Skeletal muscle satellite cell (primary cell): ENCODE data around the gene FDX1.

Experiments
- H3K27me3 ChIP-seq: 2 replicates; pipeline ENCODE4 v1.7.0; 2013; ENCODE audit warnings: low read length; ENCODE audit not compliant: control insufficient read depth, insufficient read depth
- H3K36me3 ChIP-seq: 2 replicates; pipeline ENCODE4 v1.7.0; 2013; ENCODE audit warnings: mild to moderate bottlenecking, control low read depth, low read length; ENCODE audit not compliant: insufficient read depth
- H3K4me1 ChIP-seq: 2 replicates; pipeline ENCODE4 v1.7.0; 2013; ENCODE audit warnings: low read length; ENCODE audit not compliant: control insufficient read depth, insufficient read depth
- H3K4me2 ChIP-seq: 2 replicates; pipeline ENCODE4 v1.7.0; 2013; ENCODE audit warnings: mild to moderate bottlenecking, low read length
- H3K4me3 ChIP-seq: 2 replicates; pipeline ENCODE4 v1.7.0; 2013; ENCODE audit warnings: low read length
- H3K9ac ChIP-seq: 2 replicates; pipeline ENCODE4 v1.7.0; 2013; ENCODE audit warnings: mild to moderate bottlenecking, low read depth, low read length, moderate library complexity
- H3K9me3 ChIP-seq: replicated peaks from 2 replicates; pipeline ENCODE4 v1.7.0; 2013; ENCODE audit warnings: mild to moderate bottlenecking, control low read depth, low read length

Gene FDX1

DNA sequence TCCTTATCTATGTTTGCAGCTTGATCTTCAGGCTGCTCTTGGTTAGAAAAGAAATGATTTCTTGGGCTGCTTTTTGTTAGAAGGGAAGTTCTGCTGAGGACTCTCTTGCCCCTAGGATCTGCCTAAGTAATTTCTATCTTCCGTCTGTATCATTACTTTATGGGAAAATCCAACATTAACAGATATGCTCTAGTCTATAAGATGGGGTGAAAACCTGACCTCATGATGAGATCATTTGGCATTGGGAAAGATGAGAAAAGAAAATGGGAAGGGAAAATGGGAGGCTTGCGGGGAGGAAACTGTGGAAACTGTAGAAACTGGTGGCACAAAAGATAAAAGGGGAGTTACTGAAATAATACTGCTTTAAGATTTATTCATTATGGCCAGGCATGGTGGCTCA is 63.6 kb downstream of the FDX1 start:
- no peaks in the 10 kb centered on the region for H3K36me3 ChIP-seq
- H3K9me3 ChIP-seq, result no peaks in the 10 kb centered on the region
- H3K9ac ChIP-seq, result no peak overlapping the region
- H3K4me1 ChIP-seq, result peaks cover 10% of the 10 kb centered on the region
- no peak overlapping the region for H3K4me2 ChIP-seq
- H3K4me3 ChIP-seq, result no peak overlapping the region
- no peaks in the 10 kb centered on the region for H3K27me3 ChIP-seq

DNA sequence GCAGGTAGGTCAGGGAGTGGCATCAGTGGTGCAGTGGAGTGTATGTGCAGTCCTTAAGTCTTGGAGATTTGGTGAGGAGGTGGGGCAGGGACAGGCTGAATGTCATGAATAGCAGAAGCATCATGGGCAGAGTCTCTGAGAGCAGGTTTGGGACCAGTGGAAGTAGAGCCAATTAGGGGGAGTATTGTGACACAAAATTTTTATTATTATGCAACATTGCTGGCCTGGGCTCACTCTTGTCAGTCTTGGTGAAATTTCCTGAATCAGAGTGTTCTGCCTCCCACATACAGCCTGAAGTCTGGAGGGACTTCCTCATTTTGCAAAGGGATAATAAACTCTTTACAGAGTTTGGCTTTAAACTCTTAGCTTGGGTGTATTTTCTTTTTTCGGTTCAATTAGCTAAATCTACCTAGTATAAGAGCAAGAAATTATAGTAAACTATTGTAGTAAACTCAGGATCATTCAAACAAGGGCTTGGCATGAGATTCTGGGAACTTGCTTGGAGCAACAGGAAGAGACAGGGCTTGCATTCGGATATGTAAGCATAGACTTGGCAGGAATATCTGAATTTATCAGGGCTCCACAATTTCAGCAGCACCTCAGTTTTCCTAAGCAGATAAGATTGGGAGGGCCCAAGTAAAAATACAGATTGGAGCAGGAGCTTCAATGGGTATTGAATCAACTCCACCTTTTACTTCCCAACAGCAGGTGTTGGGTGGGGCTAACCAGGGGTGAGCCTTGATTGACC is 67.7 kb downstream of the FDX1 start:
- Histone ChIP-seq H3K9me3 (no peaks in the 10 kb centered on the region), H3K4me2 (no peak overlapping the region), H3K27me3 (no peaks in the 10 kb centered on the region), H3K4me1 (no peaks in the 10 kb centered on the region), H3K9ac (no peak overlapping the region), H3K36me3 (no peaks in the 10 kb centered on the region), H3K4me3 (no peak overlapping the region)

DNA sequence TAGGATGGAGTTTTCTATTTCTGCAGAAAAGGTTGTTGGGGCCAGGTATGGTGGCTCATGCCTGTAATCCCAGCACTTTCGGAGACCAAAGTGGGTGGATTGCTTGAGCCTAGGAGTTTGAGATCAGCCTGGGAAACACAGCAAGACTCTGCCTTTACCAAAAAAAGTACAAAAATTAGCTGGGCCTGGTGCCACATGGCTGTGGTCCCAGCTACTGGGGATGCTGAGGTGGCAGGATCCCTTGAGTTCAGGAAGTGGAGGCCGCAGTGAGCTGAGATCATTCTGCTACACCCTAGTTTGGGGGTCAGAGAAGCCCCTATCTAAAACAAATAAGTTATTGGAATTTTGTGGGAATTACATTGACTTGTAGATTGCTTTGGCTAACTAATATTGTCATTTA is 71.7 kb downstream of the FDX1 start:
- H3K36me3 ChIP-seq, result no peaks in the 10 kb centered on the region
- H3K4me1 ChIP-seq, result no peaks in the 10 kb centered on the region
- no peak overlapping the region for H3K9ac ChIP-seq
- H3K4me3 ChIP-seq, result no peak overlapping the region
- H3K4me2 ChIP-seq, result no peak overlapping the region
- no peaks in the 10 kb centered on the region for H3K9me3 ChIP-seq
- no peaks in the 10 kb centered on the region for H3K27me3 ChIP-seq

- Histone ChIP-seq H3K4me2 (no peak overlapping the region), H3K4me3 (no peak overlapping the region), H3K4me1 (peaks cover 3% of the 10 kb centered on the region)
Observed at GRCh38 chr11:110505528-110506284, 76.0 kb downstream of the FDX1 start.

DNA sequence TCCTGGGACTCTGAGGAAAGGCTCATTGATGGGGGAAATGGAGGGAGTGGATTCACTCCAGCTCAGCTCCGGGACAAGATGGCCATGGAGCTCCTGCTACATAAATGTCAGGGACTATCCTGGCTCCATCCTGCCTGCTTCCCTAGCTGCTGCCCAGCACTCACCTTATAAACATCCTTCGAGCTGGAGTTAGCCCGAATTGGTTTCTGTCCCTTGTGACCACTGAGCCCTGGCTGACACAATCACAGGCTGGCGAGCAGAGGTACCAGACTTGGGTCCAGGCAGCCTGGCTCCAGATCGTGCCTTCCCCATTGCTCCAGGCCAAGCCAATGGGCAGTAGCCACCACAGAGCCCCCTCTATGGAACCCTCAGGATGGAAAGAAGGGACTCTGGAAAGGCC is 77.6 kb downstream of the FDX1 start:
- Histone ChIP-seq H3K4me1 (peaks cover 3% of the 10 kb centered on the region), H3K4me2 (no peak overlapping the region), H3K9me3 (no peaks in the 10 kb centered on the region), H3K9ac (no peak overlapping the region), H3K36me3 (no peaks in the 10 kb centered on the region), H3K4me3 (no peak overlapping the region), H3K27me3 (peaks cover 4% of the 10 kb centered on the region)

More at GRCh38 chr11:110505528-110506284, 76.0 kb downstream of the FDX1 start:
- no peak overlapping the region for H3K9ac ChIP-seq
- H3K27me3 ChIP-seq, result no peaks in the 10 kb centered on the region
- H3K9me3 ChIP-seq, result no peaks in the 10 kb centered on the region
- no peaks in the 10 kb centered on the region for H3K36me3 ChIP-seq

GRCh38 chr11:110508786-110509185 is 79.0 kb downstream of the FDX1 start:
- Histone ChIP-seq H3K27me3 (peaks cover 4% of the 10 kb centered on the region), H3K4me3 (no peak overlapping the region), H3K4me1 (peaks cover 3% of the 10 kb centered on the region), H3K36me3 (no peaks in the 10 kb centered on the region), H3K4me2 (no peak overlapping the region), H3K9me3 (no peaks in the 10 kb centered on the region), H3K9ac (no peak overlapping the region)

GRCh38 chr11:110509472-110509871 is 79.7 kb downstream of the FDX1 start:
- H3K27me3 ChIP-seq, result peaks cover 7% of the 10 kb centered on the region
- peaks cover 3% of the 10 kb centered on the region for H3K4me1 ChIP-seq
- no peak overlapping the region for H3K4me2 ChIP-seq
- no peak overlapping the region for H3K4me3 ChIP-seq
- no peaks in the 10 kb centered on the region for H3K9me3 ChIP-seq
- no peaks in the 10 kb centered on the region for H3K36me3 ChIP-seq
- H3K9ac ChIP-seq, result no peak overlapping the region

DNA sequence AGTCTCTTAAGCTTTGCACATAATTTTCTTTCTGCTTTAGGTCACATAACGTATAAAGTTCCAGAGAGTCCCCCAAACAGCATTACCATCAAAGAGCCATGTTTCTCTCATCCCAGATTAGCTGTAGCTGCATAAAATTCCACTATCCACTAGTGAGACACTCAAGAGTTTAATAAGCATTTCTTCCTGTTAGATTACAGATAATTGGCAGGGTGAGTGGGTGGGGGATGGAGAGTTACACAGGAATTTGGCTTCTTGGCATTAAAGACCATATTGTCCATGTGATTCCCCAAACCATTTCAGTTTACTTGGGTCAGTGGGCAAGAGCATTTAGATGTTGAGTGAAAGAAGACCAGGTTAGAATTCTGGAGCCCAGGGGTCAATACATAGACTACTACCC is 82.3 kb downstream of the FDX1 start:
- H3K4me1 ChIP-seq, result peaks cover 3% of the 10 kb centered on the region
- H3K27me3 ChIP-seq, result peaks cover 11% of the 10 kb centered on the region
- H3K4me2 ChIP-seq, result no peak overlapping the region
- no peaks in the 10 kb centered on the region for H3K36me3 ChIP-seq
- no peaks in the 10 kb centered on the region for H3K9me3 ChIP-seq
- no peak overlapping the region for H3K9ac ChIP-seq
- no peak overlapping the region for H3K4me3 ChIP-seq

GRCh38 chr11:110513259-110513801 is 83.6 kb downstream of the FDX1 start:
- Histone ChIP-seq H3K4me3 (no peak overlapping the region), H3K4me2 (no peak overlapping the region), H3K9me3 (no peaks in the 10 kb centered on the region), H3K27me3 (peaks cover 11% of the 10 kb centered on the region), H3K36me3 (no peaks in the 10 kb centered on the region), H3K4me1 (peaks cover 3% of the 10 kb centered on the region), H3K9ac (no peak overlapping the region)

GRCh38 chr11:110513846-110514437 is 84.2 kb downstream of the FDX1 start:
- Histone ChIP-seq H3K4me1 (peaks cover 9% of the 10 kb centered on the region), H3K9me3 (no peaks in the 10 kb centered on the region), H3K9ac (no peak overlapping the region), H3K36me3 (no peaks in the 10 kb centered on the region), H3K27me3 (peaks cover 11% of the 10 kb centered on the region), H3K4me3 (no peak overlapping the region), H3K4me2 (no peak overlapping the region)
